SK-N-MC (cell line): ENCODE results near the gene ANK3.

Experiments used
- EZH2 ChIP-seq: fragments of 200-600 bp; sonication (generic); IDR thresholded peaks from one replicate; pipeline ENCODE4 v1.6.1; 2017; ENCODE audit warnings: antibody characterized with exemption
- FOXP2 ChIP-seq: optimal IDR thresholded peaks from 2 replicates; pipeline ENCODE3; 2011; ENCODE audit warnings: mild to moderate bottlenecking, moderate library complexity; ENCODE audit not compliant: insufficient read depth; ENCODE audit errors: extremely low read length, control extremely low read depth
- POLR2AphosphoS5 ChIP-seq: IDR thresholded peaks from 2 replicates; pipeline ENCODE4 v1.6.1; 2012; ENCODE audit warnings: mild to moderate bottlenecking, low read depth, low read length, borderline replicate concordance

DNA sequence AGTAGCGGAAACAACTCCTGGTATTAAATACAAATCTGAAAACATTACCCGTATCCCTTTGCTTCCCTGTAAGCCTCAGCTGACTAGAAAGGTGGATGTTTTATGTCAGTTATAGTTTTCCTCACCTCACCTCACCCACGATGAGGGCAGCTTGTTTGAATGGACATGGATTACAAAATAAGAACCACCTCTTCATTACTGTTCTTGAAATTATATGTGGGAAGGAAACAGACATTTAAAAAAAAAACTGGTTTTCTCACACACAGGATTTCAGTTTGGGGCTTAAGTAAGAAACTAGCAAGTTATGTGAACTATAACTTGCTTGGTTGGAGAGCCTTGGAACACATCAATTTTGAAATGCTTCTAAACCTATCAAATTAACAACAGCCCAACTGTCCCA lies 250.4 kb downstream of the ANK3 start:
- TF ChIP-seq EZH2 = no peak
- no peak for TF ChIP-seq POLR2AphosphoS5
- TF ChIP-seq FOXP2 = no peak
